SK-N-SH (cell line): ENCODE measurements around the gene EAPP.
"Not testable (repeated sequence)": the region's sequence is repeated elsewhere in the genome, so short reads cannot be mapped to it uniquely, and the experiment has no call there.

Experiments
- POLR2AphosphoS5 ChIP-seq: IDR thresholded peaks from 2 replicates; pipeline ENCODE4 v1.6.1; 2012; ENCODE audit warnings: low read depth, low read length
- RAD21 ChIP-seq: IDR thresholded peaks from 2 replicates; pipeline ENCODE4 v1.6.1; 2012; ENCODE audit warnings: mild to moderate bottlenecking, low read length
- YY1 ChIP-seq: IDR thresholded peaks from 2 replicates; pipeline ENCODE4 v1.4.0; 2012; ENCODE audit warnings: low read depth, mild to moderate bottlenecking

DNA sequence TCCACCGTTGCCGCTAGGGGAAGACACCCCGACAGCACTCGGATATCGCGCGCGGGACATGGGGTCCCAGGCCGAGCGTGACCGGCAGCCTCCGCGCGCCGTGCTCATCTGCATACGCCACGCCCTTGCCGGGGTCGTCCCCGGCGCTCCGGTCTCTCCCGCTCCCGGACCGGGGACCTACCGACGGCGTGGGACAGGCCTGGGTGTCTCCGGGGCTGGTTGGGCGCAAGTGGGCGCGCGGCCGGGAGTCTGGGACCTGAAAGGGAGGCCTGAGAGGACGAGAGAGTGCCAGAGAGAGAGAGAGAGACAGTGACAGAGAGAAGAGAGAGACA lies 17.0 kb upstream of the EAPP start:
- TF ChIP-seq YY1, RAD21, POLR2AphosphoS5: not testable (repeated sequence)
